CD4-positive, alpha-beta T cell treated with Interleukin-4 for 1 hour (primary cell): ENCODE data around the gene MAST2.
"Not testable (repeated sequence)": the region's sequence is repeated elsewhere in the genome, so short reads cannot be mapped to it uniquely, and the experiment has no call there.

Source experiments
- DNase-seq, 2 donors: peaks; one replicate each; pipeline ENCODE4 v3.0.0-alpha.2; 2020 to 2022

The MAST2 gene

GRCh38 chr1:45803299-45803780, at the start of gene MAST2:
Gene MAST2, plus strand, starts transcription at chr1:45803612. Its CDS starts 284 bp downstream, at chr1:45803896.
- peak; percentile 84 to 85 for DNase-seq

GRCh38 chr1:45755697-45756096, 47.7 kb upstream of the MAST2 start:
- DNase-seq, result no peak

GRCh38 chr1:45762291-45762690, 41.1 kb upstream of the MAST2 start:
- no peak for DNase-seq

GRCh38 chr1:45765999-45766792, 37.2 kb upstream of the MAST2 start:
- no peak for DNase-seq

- no peak for DNase-seq
Measured at GRCh38 chr1:45767035-45767434, 36.4 kb upstream of the MAST2 start.

GRCh38 chr1:45769261-45769932, 34.0 kb upstream of the MAST2 start:
- DNase-seq, result no peak

GRCh38 chr1:45772971-45773370, 30.4 kb upstream of the MAST2 start:
- DNase-seq, result no peak

GRCh38 chr1:45775794-45776193, 27.6 kb upstream of the MAST2 start:
- no peak for DNase-seq

- peak; percentile 35 to 64 for DNase-seq
Measured at GRCh38 chr1:45785583-45785982, 17.8 kb upstream of the MAST2 start.

GRCh38 chr1:45787905-45788304, 15.5 kb upstream of the MAST2 start:
- DNase-seq, result no peak

- no peak for DNase-seq
Measured at GRCh38 chr1:45789601-45790000, 13.8 kb upstream of the MAST2 start.

- no peak for DNase-seq
Measured at GRCh38 chr1:45792744-45793143, 10.7 kb upstream of the MAST2 start.

GRCh38 chr1:45793942-45794604, 9.3 kb upstream of the MAST2 start:
- no peak for DNase-seq

- no peak for DNase-seq
Measured at GRCh38 chr1:45796381-45796780, 7.0 kb upstream of the MAST2 start.

GRCh38 chr1:45796946-45797345, 6.5 kb upstream of the MAST2 start:
- no peak for DNase-seq

GRCh38 chr1:45800899-45801298, 2.5 kb upstream of the MAST2 start:
- no peak for DNase-seq

- peak in 1 of 2 donors; percentile 62 for DNase-seq
Measured at GRCh38 chr1:45802343-45803298, 791 bp upstream of the MAST2 start.

- DNase-seq, result not testable (repeated sequence)
Measured at GRCh38 chr1:45803781-45804668, 613 bp downstream of the MAST2 start.

- DNase-seq, result no peak
Measured at GRCh38 chr1:45804669-45804969, 1.2 kb downstream of the MAST2 start.

GRCh38 chr1:45806129-45806528, 2.7 kb downstream of the MAST2 start:
- no peak for DNase-seq

- no peak for DNase-seq
Measured at GRCh38 chr1:45809761-45810160, 6.3 kb downstream of the MAST2 start.

GRCh38 chr1:45814776-45815175, 11.4 kb downstream of the MAST2 start:
- DNase-seq, result no peak
